Measurements from ENCODE around the gene DCST2.

DCST2 gene

DNA sequence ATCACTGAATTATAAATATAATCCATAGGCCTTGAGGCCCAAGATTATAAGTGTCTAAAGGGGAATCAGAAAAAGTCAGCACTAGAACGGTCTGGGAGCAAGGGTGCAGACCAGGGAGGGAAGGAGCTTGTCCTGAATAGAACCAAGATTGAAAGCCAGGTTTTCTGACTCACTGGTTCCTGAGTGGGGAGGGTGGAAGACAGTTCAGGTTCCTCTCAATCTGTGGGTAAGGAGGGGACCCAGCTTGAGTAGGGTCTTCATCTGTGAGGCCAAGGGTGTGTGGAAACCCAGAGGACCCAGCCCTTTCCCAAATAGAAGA, 39.4 kb downstream of the DCST2 start:
- no peak overlapping the region for H3K27ac ChIP-seq (ENCODE audit: low read depth, low read length)
- H4K20me1 ChIP-seq (ENCODE audit: low read depth, low read length) = no peaks in the 10 kb centered on the region
- H3K36me3 ChIP-seq (ENCODE audit: low read length) = no peaks in the 10 kb centered on the region
- no peak overlapping the region for H3K9ac ChIP-seq (ENCODE audit: low read length)
- peaks cover 8% of the 10 kb centered on the region; the same call in 1 of the 2 replicates for H3F3A ChIP-seq (ENCODE audit: insufficient read depth)
- TF ChIP-seq, protein P1, sequence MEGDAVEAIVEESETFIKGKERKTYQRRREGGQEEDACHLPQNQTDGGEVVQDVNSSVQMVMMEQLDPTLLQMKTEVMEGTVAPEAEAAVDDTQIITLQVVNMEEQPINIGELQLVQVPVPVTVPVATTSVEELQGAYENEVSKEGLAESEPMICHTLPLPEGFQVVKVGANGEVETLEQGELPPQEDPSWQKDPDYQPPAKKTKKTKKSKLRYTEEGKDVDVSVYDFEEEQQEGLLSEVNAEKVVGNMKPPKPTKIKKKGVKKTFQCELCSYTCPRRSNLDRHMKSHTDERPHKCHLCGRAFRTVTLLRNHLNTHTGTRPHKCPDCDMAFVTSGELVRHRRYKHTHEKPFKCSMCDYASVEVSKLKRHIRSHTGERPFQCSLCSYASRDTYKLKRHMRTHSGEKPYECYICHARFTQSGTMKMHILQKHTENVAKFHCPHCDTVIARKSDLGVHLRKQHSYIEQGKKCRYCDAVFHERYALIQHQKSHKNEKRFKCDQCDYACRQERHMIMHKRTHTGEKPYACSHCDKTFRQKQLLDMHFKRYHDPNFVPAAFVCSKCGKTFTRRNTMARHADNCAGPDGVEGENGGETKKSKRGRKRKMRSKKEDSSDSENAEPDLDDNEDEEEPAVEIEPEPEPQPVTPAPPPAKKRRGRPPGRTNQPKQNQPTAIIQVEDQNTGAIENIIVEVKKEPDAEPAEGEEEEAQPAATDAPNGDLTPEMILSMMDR (IDR thresholded peaks at IDR 0.05; ENCODE audit: insufficient read depth, low read length, poor library complexity, severe bottlenecking) = no peak
- no peak for TF ChIP-seq EZH2phosphoT487 (conservative IDR thresholded peaks at IDR 0.05; ENCODE audit: low read length)
- H3K9me2 ChIP-seq (replicated peaks; ENCODE audit: insufficient read depth, low read length) = no peaks in the 10 kb centered on the region
- no peaks in the 10 kb centered on the region for H3K27me3 ChIP-seq (ENCODE audit: low read length)
- H2AFZ ChIP-seq (ENCODE audit: low read depth, low read length, severe bottlenecking) = no peak overlapping the region
- H3K79me2 ChIP-seq (ENCODE audit: insufficient read depth, low read length) = no peaks in the 10 kb centered on the region
- no peak overlapping the region for H3K4me2 ChIP-seq (ENCODE audit: low read depth, low read length, poor library complexity, severe bottlenecking)
- no peaks in the 10 kb centered on the region for H3K9me3 ChIP-seq (ENCODE audit: insufficient read depth, low read length)
- H3K4me3 ChIP-seq (ENCODE audit: insufficient read depth, low read length, poor library complexity, severe bottlenecking) = no peak overlapping the region

DNA sequence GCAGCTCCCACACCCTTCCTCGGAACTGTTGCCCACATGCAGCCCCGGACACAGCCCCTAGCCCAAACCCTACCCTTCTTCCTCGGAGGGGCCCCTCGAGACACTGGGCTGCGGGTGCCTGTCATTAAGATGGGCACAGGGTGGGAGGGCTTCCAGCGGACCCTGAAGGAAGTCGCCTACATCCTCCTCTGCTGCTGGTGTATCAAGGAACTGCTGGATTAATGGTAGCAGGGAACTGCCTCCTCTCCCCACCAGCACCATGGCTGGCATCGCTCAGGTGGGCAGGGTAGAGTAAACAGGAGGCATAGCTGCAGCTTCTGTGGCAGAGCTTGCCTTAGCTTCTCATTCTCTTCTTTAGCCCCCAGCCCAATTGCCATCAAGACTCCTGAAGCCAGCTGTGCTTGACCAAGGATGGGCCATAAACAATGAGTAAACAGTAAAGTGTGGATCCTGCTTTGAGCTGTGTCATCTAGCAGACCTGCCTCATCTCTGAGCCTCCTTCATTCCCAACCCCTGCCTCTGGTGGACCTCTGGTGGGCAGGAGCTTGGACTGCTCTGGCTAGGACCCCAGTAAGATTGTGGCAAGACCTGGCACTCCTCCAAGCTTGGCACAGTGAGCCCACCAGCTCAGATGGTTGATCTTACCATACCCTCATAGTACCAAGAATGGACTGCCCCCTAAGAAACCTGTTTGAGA, 39.9 kb downstream of the DCST2 start, which contains the start of gene LENEP:
Gene LENEP, plus strand, starts transcription at position 15 of the 697 bp plus-strand sequence. Its CDS starts 22 bp downstream, at position 37.
- H3K36me3 ChIP-seq (ENCODE audit: low read length) = no peaks in the 10 kb centered on the region
- H3K9me3 ChIP-seq (ENCODE audit: insufficient read depth, low read length) = no peaks in the 10 kb centered on the region
- H4K20me1 ChIP-seq (ENCODE audit: low read depth, low read length) = no peaks in the 10 kb centered on the region
- H2AFZ ChIP-seq (ENCODE audit: low read depth, low read length, severe bottlenecking) = no peak within 1 kb of the TSS
- TF ChIP-seq EZH2phosphoT487 (conservative IDR thresholded peaks at IDR 0.05; ENCODE audit: low read length) = no peak
- TF ChIP-seq, protein P1 (IDR thresholded peaks at IDR 0.05; ENCODE audit: insufficient read depth, low read length, poor library complexity, severe bottlenecking) = no peak
- H3K79me2 ChIP-seq (ENCODE audit: insufficient read depth, low read length) = no peaks in the 10 kb centered on the region
- H3K4me2 ChIP-seq (ENCODE audit: low read depth, low read length, poor library complexity, severe bottlenecking) = no peak within 1 kb of the TSS
- H3K9me2 ChIP-seq (replicated peaks; ENCODE audit: insufficient read depth, low read length) = no peaks in the 10 kb centered on the region
- no peak within 1 kb of the TSS for H3K4me3 ChIP-seq (ENCODE audit: insufficient read depth, low read length, poor library complexity, severe bottlenecking)
- H3K27ac ChIP-seq (ENCODE audit: low read depth, low read length) = no peak within 1 kb of the TSS
- no peak within 1 kb of the TSS for H3K9ac ChIP-seq (ENCODE audit: low read length)
- peaks cover 5% of the 10 kb centered on the region; the same call in 1 of the 2 replicates for H3F3A ChIP-seq (ENCODE audit: insufficient read depth)
- no peaks in the 10 kb centered on the region for H3K27me3 ChIP-seq (ENCODE audit: low read length)

DNA sequence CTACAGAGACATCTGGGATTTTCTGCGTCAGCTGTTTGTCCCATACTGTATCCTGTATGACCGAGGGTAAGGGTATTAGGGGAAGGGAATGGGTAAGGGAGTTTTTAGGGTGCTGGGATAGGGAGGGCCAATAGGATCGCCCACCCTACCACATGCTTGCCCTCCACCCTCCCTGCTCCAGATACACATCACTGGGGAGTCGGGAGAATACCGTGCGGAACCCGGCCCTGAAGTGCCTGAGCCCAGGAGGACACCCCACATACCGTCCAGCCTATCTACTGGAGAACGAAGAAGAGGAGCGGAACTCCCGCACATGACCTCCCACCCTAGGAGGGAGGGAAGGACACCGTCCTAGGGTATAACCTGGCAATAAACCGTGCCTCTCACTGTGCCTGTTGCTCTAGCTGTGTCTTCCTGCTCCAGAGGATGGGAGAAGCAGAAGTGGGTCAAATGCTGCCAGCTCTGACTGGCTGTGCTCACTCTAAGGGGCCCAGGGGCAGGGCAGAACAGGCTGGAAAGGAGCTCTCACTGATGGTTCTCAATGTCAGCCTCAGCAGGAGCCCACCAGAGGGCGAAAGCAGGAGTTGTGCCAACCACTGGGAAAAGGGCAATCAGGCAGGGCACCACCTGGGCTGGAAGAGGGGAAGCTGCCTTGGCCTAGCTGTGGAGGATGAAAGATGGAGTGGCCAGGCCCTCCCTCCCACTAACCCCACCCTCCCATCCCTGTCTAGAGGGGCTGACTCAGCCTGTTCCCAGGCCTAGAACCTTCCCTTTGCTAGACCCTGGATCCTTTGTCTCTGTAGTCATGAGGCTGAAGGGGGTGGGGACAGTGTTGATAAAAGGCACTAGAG, 40.6 kb downstream of the DCST2 start:
- Histone ChIP-seq H3K27me3 (ENCODE audit: low read length) (no peaks in the 10 kb centered on the region), H4K20me1 (ENCODE audit: low read depth, low read length) (no peaks in the 10 kb centered on the region; the same call in 1 of the 2 replicates), H3K9ac (ENCODE audit: low read length) (no peak overlapping the region), H3K27ac (ENCODE audit: low read depth, low read length) (no peak overlapping the region), H3K4me3 (ENCODE audit: insufficient read depth, low read length, poor library complexity, severe bottlenecking) (no peak overlapping the region), H3K79me2 (ENCODE audit: insufficient read depth, low read length) (no peaks in the 10 kb centered on the region), H3K9me2 (replicated peaks; ENCODE audit: insufficient read depth, low read length) (no peaks in the 10 kb centered on the region), H2AFZ (ENCODE audit: low read depth, low read length, severe bottlenecking) (no peak overlapping the region), H3K9me3 (ENCODE audit: insufficient read depth, low read length) (no peaks in the 10 kb centered on the region), H3K4me2 (ENCODE audit: low read depth, low read length, poor library complexity, severe bottlenecking) (no peak overlapping the region), H3K36me3 (ENCODE audit: low read length) (no peaks in the 10 kb centered on the region), H3F3A (ENCODE audit: insufficient read depth) (peaks cover 5% of the 10 kb centered on the region; the same call in 1 of the 2 replicates)
- TF ChIP-seq, protein P1 (IDR thresholded peaks at IDR 0.05; ENCODE audit: insufficient read depth, low read length, poor library complexity, severe bottlenecking) = peak; percentile 18
- no peak for TF ChIP-seq EZH2phosphoT487 (conservative IDR thresholded peaks at IDR 0.05; ENCODE audit: low read length)

Measured in SU-DHL-6 (cell line).